ENCODE results near the gene USP4. TPM values are rescaled to one million over a fixed set of nuclear protein-coding genes. Genes with fewer than 3 reads are reported as not detected.

USP4 gene
- total RNA-seq = 14.4 and 20.1 TPM in 2 replicates
- polyA plus RNA-seq = 23.9 and 26.5 TPM in 2 replicates

- Histone ChIP-seq H3K4me1 (ENCODE audit: insufficient read depth) (peaks cover 9% of the 10 kb centered on the region), H3K79me2 (peaks cover 44% of the 10 kb centered on the region), H3K4me2 (peak within 1 kb of the TSS; percentile 79), H4K20me1 (ENCODE audit: insufficient read depth, poor library complexity, severe bottlenecking) (no peaks in the 10 kb centered on the region), H3K27ac (peak within 1 kb of the TSS; percentile 95), H3K9me3 (ENCODE audit: low read depth) (no peaks in the 10 kb centered on the region), H3K36me3 (replicated peaks; ENCODE audit: insufficient read depth, low read depth) (no peaks in the 10 kb centered on the region), H3K9me2 (replicated peaks; ENCODE audit: insufficient read depth) (no peaks in the 10 kb centered on the region), H3K27me3 (no peaks in the 10 kb centered on the region), H2AFZ (peak within 1 kb of the TSS; percentile 77), H3K4me3 (peak within 1 kb of the TSS; percentile 72)
- TF ChIP-seq EZH2 (IDR thresholded peaks at IDR 0.05; ENCODE audit: borderline replicate concordance) (no peak), CTCF (IDR thresholded peaks at IDR 0.05; ENCODE audit: poor library complexity) (peak; percentile 59)
- 2% methylated on average over 69 of the region's 70 CpGs for WGBS (ENCODE audit: low lambda C conversion rate, missing lambda C conversion rate)
- peak; percentile 96 for DNase-seq (ENCODE audit: low spot score)
These were observed at the start of gene USP4 for GRCh38 chr3:49339941-49340800. TSS of gene USP4 (minus strand) at chr3:49340053. CDS start at chr3:49340024, 29 bp downstream.

GRCh38 chr3:49389297-49389696 lies 49.4 kb upstream of the USP4 start:
- TF ChIP-seq EZH2 (IDR thresholded peaks at IDR 0.05; ENCODE audit: borderline replicate concordance) (no peak), CTCF (IDR thresholded peaks at IDR 0.05; ENCODE audit: poor library complexity) (no peak), EZH2phosphoT487 (IDR thresholded peaks at IDR 0.05; ENCODE audit: low read depth, severe bottlenecking, unreplicated experiment) (no peak)
- Histone ChIP-seq H3K79me2 (peaks cover 98% of the 10 kb centered on the region), H3K36me3 (replicated peaks; ENCODE audit: insufficient read depth, low read depth) (no peaks in the 10 kb centered on the region), H2AFZ (no peak overlapping the region), H3K4me2 (no peak overlapping the region), H3K9me2 (replicated peaks; ENCODE audit: insufficient read depth) (no peaks in the 10 kb centered on the region), H3K27me3 (no peaks in the 10 kb centered on the region), H3K9me3 (ENCODE audit: low read depth) (no peaks in the 10 kb centered on the region), H3K4me3 (no peak overlapping the region), H3K4me1 (ENCODE audit: insufficient read depth) (no peaks in the 10 kb centered on the region), H4K20me1 (ENCODE audit: insufficient read depth, poor library complexity, severe bottlenecking) (peaks cover 98% of the 10 kb centered on the region), H3K27ac (no peak overlapping the region)
- WGBS (ENCODE audit: low lambda C conversion rate, missing lambda C conversion rate) = 99% methylated on average over 6 of the region's 6 CpGs
- no peak for DNase-seq (ENCODE audit: low spot score)

- no peak overlapping the region for H3K4me3 ChIP-seq
- H3K9me3 ChIP-seq (ENCODE audit: low read depth) = no peaks in the 10 kb centered on the region
- peaks cover 99% of the 10 kb centered on the region for H4K20me1 ChIP-seq (ENCODE audit: insufficient read depth, poor library complexity, severe bottlenecking)
- no peak overlapping the region for H3K27ac ChIP-seq
- H3K79me2 ChIP-seq = peaks cover 100% of the 10 kb centered on the region
- TF ChIP-seq EZH2phosphoT487 (IDR thresholded peaks at IDR 0.05; ENCODE audit: low read depth, severe bottlenecking, unreplicated experiment) (no peak), EZH2 (IDR thresholded peaks at IDR 0.05; ENCODE audit: borderline replicate concordance) (no peak)
- no peaks in the 10 kb centered on the region for H3K9me2 ChIP-seq (replicated peaks; ENCODE audit: insufficient read depth)
- no peak overlapping the region for H3K4me2 ChIP-seq
- DNase-seq (ENCODE audit: low spot score) = no peak
- H3K4me1 ChIP-seq (ENCODE audit: insufficient read depth) = no peaks in the 10 kb centered on the region
- WGBS (ENCODE audit: low lambda C conversion rate, missing lambda C conversion rate) = 90% methylated on average over 1 of the region's 1 CpG
- H3K36me3 ChIP-seq (replicated peaks; ENCODE audit: insufficient read depth, low read depth) = no peaks in the 10 kb centered on the region
- no peak overlapping the region for H2AFZ ChIP-seq
- no peaks in the 10 kb centered on the region for H3K27me3 ChIP-seq
These were observed 48.5 kb upstream of the USP4 start for GRCh38 chr3:49388289-49388820.

GRCh38 chr3:49387721-49388120 lies 47.9 kb upstream of the USP4 start:
- H2AFZ ChIP-seq = no peak overlapping the region
- H3K79me2 ChIP-seq = peaks cover 100% of the 10 kb centered on the region
- no peak overlapping the region for H3K4me2 ChIP-seq
- no peaks in the 10 kb centered on the region for H3K4me1 ChIP-seq (ENCODE audit: insufficient read depth)
- TF ChIP-seq EZH2 (IDR thresholded peaks at IDR 0.05; ENCODE audit: borderline replicate concordance) (no peak), EZH2phosphoT487 (IDR thresholded peaks at IDR 0.05; ENCODE audit: low read depth, severe bottlenecking, unreplicated experiment) (no peak), CTCF (IDR thresholded peaks at IDR 0.05; ENCODE audit: poor library complexity) (no peak)
- DNase-seq (ENCODE audit: low spot score) = no peak
- H4K20me1 ChIP-seq (ENCODE audit: insufficient read depth, poor library complexity, severe bottlenecking) = peaks cover 99% of the 10 kb centered on the region
- no peaks in the 10 kb centered on the region for H3K9me3 ChIP-seq (ENCODE audit: low read depth)
- H3K27me3 ChIP-seq = no peaks in the 10 kb centered on the region
- no peaks in the 10 kb centered on the region for H3K36me3 ChIP-seq (replicated peaks; ENCODE audit: insufficient read depth, low read depth)
- H3K27ac ChIP-seq = no peak overlapping the region
- no peaks in the 10 kb centered on the region for H3K9me2 ChIP-seq (replicated peaks; ENCODE audit: insufficient read depth)
- H3K4me3 ChIP-seq = no peak overlapping the region
- 94% methylated on average over 2 of the region's 2 CpGs for WGBS (ENCODE audit: low lambda C conversion rate, missing lambda C conversion rate)
